Left renal pelvis (tissue), 4 donors: ENCODE results near the gene EMC8. TPM values are rescaled to one million over a fixed set of nuclear protein-coding genes. Genes with fewer than 3 reads are reported as not detected.
"Not testable (repeated sequence)": the region's sequence is repeated elsewhere in the genome, so short reads cannot be mapped to it uniquely, and the experiment has no call there.

Experiments
- DNase-seq, 4 donors: peaks; one replicate each; pipeline ENCODE4 v3.0.0-alpha.2; 2013; ENCODE audit warnings: low read depth in 4 of 4, low spot score in 3 of 4
- polyA plus RNA-seq, 4 donors: library from polyadenylated mRNA; unstranded; fragments of 120-200 nt; gene quantifications; one replicate each; pipeline ENCODE4 v1.2.1, GENCODE V29; 2013; ENCODE audit not compliant: insufficient read length in 4 of 4

Gene EMC8
- 10 to 100 TPM; 22.8 to 37.0 (median 28.7) TPM for polyA plus RNA-seq

- DNase-seq, result peak; percentile 78 to 90 (median 86)
Observed at GRCh38 chr16:85799497-85800320, at the start of gene EMC8, which contains the start of gene COX4I1. TSS of gene EMC8 (minus strand) at chr16:85799544. CDS start at chr16:85799295, 249 bp downstream. TSS of gene COX4I1 (plus strand) at chr16:85799695. CDS start at chr16:85801206, 1,511 bp downstream.

DNA sequence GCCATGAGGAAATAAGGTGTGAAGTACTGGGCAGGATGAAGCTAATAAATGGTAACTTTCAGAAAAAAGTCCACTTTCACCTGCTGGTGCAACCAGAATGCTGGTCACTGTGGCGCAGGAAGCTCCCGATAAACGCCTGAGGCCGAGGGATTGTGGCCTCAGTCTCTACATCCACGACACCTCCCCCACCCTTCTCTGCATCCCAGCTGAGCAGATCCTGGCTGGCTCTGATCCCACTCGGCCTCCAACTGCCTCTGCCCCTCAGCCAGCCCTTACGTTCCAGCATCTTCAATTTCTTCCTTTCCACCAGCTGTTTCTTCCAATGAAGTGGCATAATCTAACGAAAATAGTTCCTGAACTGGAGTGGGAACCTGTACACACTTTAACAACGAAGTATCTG is 49.6 kb upstream of the EMC8 start:
- DNase-seq, result no peak

DNA sequence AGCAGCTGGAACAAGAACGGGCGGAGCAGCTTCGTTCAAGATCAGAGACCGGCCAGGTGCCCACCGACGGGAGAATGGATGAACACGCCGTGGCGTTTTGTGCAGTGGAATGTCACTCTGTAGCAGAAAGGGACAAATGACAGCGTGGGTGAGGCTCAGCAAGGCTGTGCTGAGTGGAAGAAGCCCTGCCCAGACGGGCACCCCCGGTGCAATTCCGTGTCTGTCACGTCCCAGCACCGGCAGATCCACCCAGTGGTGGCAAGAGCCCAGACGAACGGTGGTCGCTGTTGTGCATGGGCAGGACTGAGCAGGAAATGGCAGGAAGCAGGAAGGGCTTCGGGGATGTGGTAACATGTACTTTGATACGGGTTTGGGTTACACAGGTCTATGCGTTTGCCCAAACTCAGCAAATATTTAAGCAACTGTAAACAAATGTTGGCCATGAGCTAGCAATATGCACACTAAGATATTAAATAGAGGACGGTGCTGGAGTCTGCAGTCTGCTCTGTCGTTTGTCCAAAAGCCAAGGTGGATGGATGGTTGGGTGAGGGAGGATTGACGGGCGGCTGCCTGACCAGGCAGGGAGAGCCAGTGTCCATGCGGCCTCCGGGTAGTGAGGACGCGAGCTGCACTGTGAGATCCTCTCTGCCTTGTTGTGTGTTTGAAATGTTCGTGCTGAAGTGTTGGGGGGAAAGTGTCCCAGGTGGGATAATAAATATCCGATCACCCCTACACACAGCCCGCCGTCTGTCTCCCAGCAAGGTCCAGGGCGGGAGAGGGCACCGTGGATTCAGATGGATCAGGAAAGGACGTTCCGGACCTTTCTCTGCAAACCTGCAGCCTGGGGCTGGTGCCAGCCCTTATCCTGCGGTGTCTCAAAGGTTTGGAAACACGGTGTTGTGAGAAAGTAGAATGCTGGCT is 48.6 kb upstream of the EMC8 start:
- no peak for DNase-seq

GRCh38 chr16:85847036-85847435 is 47.7 kb upstream of the EMC8 start:
- DNase-seq, result no peak

- no peak for DNase-seq
Observed at GRCh38 chr16:85846461-85846860, 47.1 kb upstream of the EMC8 start.

DNA sequence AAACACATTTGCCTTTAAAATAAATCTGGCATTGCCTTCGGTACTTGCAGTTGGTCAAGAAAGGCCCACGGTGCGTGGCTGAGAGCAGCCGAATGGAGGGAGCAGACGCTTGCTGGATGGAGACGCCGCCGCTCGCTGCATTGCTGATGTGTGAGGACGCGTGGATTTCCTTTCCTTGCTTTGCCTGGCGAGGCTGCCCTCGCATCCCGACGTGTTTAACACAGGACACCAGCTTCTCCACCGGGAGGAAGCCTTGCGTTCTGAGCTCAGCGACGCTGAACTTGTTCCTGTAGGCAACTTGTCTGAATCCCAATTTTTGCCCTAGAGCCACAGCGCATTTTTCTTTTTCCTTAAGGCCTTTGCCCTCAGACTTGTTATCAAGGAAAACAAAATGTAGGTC is 45.9 kb upstream of the EMC8 start:
- DNase-seq, result no peak

DNA sequence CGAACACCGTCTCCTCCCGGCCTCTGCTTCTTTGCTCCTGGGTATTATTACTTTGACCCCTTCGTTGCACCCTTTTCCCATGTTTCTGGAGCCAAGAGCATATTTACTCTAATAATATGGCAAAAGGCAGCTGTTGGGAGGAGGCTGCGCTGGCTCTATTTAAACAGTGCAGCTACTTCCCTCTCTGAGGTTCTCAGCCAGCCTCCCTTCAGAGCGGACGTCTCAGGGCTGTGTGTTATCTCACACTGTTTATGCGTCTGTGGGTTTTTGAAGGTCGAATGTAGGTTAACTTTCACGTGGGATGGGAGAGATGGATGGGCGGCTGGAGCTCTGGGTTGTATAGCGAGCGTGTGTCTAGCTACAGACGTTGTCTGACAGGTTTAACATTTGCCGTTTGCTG is 45.4 kb upstream of the EMC8 start:
- DNase-seq, result no peak

DNA sequence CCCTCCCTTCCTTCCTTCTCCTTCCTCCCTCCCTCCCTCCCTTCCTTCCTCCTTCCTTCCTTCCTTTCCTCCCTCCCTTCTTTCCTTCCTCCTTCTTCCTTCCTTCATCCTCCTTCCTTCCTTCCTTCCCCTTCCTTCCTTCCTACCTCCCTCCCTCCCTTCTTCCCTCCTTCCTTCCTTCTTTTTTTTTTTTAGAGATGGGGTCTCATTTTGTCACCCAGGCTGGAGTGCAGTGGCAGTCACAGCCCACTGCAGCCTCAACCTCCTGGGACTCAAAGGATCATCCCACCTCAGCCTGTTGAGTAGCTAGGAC is 44.8 kb upstream of the EMC8 start:
- DNase-seq, result no peak

GRCh38 chr16:85843471-85844168 is 44.3 kb upstream of the EMC8 start:
- DNase-seq, result no peak

- DNase-seq, result no peak
Observed at GRCh38 chr16:85842848-85843247, 43.5 kb upstream of the EMC8 start.

DNA sequence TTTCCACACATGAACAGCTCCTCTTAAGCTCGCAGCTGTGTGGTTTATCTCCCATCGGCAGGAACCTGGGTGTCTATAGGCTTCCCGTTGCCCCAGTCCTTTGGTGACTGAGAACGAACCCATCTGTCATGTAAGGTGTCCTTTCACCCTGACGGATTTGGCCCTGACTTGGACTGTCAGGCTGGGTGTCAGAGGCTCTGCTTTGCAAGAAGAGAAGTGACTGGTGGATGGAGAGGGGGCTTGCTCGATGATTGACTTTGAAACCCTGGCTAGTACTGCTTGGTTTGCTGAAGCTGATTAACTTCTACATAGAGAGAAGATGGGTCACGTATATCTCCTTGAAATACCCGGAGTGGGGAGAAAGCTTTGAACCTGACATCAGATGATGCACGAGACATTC is 43.1 kb upstream of the EMC8 start:
- no peak for DNase-seq

DNA sequence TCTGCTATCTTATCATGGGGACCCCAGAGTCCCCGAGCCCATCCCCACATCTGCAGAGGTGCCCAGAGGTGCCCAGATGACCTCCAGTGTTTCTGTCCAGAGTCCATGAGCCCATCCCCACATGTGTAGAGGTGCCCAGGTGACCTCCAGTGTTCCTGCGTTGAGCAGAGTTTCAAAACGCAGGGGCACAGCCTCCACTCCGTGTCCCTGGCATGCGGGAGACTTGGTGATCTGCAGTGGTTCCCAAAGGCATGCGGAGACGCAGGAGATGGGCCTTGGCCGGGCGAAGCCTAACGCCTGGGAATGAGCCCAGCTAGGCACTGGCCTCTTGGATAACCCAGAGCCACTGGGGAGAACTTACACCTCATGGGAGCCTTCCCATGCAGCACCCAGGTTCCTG is 41.5 kb upstream of the EMC8 start:
- no peak for DNase-seq

DNA sequence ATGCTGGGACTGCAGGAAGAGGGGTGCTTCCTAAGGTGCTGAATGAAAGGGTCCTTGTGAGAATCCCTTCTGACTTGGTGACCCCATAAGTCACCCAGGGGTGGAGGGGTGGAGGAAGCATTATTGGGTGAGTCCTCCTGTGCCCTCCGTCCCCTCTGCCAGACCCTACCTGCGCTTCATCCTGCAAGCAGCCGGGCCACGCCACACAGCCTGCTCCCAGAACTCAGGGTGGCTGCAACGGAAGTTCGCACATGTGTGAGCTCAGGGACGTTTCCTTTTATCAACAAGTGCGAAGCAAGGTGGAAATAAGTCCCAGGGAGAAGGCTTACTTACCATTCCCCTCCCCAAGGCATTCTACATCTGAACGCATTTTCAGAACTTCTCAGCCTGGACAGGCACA is 41.1 kb upstream of the EMC8 start:
- DNase-seq, result no peak

DNA sequence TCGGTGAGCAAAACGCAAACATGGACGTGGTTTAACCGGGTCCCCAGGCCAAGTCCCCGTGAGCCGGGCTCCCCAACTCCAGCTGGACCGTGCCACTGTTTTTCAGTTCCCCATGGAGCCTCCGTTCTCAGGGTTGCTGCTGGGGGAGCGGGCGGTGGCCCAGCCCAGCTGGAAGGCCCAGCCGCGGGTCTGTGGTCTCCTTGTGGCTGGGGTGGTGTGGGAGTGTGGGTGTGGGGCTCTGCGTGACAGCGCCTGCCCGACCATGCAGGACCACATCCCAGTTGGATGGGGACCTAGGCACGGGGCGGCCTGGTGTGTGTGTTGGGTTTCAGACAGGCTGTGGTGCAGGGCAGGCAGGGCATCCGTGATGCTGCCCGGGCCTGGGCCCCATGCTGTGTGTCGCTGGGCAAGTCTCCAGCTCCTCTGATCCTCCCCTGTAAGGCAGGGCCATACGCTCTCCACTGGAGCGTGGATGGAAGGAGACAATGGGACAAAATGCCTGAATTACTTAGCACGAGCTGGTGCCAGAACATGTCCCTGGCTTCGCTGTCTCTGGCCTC is 40.4 kb upstream of the EMC8 start:
- no peak for DNase-seq

DNA sequence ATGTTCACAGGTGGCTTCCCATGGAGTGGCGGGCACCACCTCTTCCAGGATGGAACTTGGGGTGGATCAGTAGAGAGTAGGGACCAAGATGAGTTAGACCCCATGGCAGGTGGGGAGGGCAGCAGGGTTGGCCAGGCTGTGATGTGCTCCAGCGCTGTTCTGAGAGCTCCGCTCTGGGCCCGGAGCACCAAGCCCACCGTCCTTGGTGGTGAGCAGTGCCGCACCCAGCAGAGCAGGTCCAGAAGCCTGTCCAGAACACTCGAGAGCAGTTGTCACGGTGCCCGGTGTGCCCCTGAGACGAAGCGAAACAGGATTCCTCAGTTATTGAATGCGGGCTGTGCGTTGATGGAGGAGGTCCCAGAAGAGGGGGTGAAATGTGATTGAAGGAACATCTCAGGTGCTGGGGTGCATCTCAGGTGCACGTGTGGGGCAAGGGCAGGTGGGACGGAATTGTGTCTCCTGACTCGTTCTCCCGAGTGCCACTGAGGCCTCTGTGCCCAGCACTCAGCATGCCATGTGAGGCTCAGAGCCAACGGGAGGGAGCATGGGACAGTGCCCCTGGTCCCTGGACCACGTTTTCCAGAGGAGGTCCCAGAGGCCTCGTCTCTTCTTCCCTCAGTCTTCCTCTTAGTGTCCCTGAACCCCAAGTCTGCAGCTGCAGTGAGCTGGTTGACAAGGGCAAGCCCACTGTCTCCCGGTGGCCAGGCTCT is 39.7 kb upstream of the EMC8 start:
- DNase-seq, result no peak

DNA sequence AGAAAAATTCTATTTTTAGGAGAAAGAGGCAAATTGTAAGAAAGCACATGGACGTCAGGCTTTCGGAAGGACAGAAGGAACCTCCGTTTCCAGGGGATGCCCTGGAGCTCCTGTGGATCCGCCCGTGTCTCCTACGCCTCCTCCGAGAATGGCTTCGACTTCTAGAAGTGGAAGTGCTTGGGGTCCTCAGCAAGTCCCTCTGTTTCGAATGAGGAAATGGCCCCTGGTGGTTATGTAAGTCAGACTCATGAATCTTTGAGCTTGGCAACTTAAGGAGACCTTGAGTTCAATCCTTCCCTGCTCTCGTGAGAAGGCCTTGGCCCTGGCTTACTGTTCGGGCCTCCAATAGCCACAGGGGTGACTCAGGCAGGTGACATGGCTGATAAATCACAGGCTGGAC is 39.0 kb upstream of the EMC8 start:
- DNase-seq, result no peak

DNA sequence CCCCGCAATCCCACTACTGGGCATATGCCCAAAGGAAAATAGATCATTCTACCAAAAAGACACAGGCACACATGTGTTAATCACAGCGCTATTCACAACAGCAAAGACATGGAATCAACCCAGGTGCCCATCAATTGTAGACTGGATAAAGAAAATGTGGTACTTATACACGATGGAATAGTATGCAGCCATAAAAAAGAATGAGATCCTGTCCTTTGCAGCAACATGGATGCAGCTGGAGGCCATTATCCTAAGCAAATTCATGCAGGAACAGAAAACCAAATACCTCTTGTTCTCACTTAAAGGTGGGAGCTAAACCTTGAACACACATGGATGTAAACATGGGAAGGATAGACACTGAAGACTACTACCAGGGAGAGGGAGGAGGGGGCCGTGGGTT is 38.3 kb upstream of the EMC8 start:
- not testable (repeated sequence) for DNase-seq

- no peak for DNase-seq
Observed at GRCh38 chr16:85836706-85837582, 37.6 kb upstream of the EMC8 start.
